HG03378 (cell line): ENCODE results near the gene SGPL1.

Experiments
- ATAC-seq: cut with Tn5 transposase; IDR thresholded peaks from one replicate; pipeline ENCODE4 v1.9.1; 2021; ENCODE audit warnings: mild to moderate bottlenecking, moderate library complexity; ENCODE audit not compliant: unreplicated experiment

Gene SGPL1

DNA sequence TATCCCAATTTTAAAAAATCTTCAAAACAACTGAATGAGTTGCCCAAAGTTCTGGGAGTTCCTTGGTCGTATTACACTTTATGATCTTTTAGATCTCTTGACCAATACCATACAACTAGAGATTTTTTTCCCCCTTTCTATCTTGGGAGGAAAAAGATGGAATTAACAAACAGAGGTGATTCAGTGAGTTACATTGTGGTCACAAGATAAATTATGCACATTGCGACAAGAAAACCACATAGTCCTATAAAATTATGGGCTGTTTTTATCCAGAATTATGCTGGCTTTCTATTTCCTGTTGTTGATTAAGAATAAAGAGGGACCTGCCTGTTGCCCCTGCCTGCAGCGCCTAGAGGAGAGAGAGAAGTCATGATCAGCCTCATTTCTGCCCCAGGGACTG is 8.2 kb upstream of the SGPL1 start:
- ATAC-seq, result no peak

DNA sequence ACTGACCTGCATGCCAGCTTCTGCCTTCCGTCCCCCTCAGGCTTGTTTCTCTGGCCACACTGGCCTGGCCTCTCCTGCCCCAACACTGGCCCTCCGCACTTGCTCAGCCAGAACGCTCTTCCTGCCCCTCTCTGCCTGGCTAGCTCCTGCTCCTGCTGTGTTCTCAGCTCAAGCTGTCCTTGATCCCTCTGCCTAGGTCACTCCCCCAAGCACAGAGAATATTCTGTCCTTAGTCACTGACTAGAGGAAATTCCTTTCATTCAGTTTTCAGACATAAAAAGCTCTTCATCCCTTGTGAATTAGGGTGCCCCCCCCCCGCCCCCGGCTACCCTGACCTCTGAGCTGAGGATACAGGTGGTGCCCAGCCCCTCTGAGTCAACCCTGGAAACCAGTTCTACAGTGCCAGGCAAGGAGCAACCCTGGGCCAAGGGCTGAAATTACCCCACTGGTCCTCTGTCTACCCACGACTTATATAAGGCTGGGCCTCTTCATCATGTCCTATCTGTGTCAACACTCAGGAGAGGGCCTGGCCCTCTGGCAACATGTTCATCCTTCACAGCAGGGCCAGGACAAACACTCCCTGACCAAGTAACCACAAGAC is 6.6 kb upstream of the SGPL1 start:
- ATAC-seq, result no peak

DNA sequence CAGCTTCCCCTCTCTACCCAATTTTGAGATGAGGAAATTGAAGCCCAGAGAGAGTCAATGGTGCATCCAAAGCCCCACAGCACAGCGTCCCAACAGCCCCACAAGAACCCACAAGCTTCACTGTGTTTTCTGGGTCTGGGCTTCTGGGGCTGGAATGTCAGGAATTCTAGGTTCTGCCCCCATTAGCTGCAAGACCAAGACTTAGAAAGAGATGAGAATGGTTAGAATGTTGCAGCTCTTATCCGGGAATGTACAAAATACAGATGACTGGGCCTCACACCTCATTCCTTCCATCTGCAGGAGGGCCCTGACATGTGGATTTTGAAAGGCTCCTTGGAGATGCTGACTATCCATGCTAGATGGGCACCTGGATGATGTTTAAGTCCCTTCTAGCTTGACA is 6.0 kb upstream of the SGPL1 start:
- no peak for ATAC-seq

DNA sequence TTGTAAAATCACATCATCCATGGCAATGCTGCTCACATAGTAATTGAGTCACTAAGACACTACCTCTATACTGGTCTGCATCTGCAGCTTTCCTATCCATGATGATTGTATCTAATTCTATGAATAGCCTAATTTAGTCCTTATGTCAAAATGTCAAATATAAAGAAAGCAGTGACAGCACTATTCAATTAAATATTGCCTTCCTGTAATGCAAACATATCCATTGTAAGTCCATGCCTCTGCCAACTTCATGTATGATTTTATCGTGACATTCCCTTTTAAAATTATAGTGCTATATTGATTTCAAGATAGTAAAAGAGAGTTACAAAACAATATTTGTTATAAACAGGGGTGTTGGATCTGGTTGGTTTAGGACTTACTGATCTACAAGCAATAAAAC is 4.8 kb upstream of the SGPL1 start:
- no peak for ATAC-seq

DNA sequence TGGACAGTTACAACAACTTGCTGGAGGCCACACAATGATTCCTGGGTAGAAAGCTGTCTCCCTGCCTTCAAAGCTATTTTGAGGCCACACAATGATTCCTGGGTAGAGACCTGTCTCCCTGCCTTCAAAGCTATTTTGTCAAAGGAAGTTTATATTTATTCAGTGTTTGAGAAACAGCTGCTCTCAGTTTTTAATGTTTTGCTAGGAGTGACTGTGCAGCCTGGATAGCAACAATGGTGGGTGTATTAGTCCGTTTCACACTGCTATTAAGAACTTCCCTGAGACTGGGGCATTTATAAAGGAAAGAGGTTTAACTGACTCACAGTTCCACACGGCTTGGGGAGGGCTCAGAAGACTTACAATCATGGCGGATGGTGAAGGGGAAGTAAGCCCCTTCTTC is 3.9 kb upstream of the SGPL1 start:
- no peak for ATAC-seq

DNA sequence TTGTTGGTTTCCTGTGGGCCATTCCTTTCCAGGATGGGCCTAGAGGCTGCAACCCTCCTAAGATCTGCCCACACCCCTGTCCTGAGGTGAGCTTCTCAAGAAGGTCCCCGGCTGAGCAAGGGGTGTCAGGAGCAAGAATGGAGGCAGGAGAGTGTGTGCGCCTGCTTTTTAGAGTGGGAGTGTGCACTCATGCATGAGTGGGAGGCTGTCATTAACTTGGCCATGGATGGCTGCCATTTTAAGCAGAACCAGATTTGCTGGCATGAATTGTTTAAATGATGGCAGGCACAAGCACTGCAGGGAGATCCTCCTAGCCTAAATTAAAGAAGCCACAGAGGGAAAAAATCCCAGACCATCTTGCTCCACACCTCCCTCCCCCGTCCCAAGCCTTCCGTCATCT is 2.9 kb upstream of the SGPL1 start:
- no peak for ATAC-seq

DNA sequence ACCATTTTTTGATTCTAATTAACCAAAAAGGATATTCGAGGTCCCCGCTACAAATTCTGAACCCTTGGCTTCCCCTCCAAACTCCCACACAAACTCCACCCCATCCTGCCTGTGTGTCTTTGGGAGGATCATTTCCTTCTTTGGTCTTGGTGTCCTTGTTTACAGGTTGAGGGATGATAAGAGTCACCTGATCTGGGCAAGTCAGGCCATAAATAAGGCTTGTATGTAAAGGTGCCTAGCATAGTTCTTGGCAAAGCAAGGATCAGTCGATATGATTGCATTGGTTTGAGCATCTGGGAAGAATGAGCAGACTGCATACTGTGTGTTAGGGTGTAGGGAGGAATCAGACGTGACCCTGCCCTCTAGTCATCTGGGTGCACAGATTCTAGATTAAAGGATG is 1.6 kb upstream of the SGPL1 start:
- no peak for ATAC-seq

DNA sequence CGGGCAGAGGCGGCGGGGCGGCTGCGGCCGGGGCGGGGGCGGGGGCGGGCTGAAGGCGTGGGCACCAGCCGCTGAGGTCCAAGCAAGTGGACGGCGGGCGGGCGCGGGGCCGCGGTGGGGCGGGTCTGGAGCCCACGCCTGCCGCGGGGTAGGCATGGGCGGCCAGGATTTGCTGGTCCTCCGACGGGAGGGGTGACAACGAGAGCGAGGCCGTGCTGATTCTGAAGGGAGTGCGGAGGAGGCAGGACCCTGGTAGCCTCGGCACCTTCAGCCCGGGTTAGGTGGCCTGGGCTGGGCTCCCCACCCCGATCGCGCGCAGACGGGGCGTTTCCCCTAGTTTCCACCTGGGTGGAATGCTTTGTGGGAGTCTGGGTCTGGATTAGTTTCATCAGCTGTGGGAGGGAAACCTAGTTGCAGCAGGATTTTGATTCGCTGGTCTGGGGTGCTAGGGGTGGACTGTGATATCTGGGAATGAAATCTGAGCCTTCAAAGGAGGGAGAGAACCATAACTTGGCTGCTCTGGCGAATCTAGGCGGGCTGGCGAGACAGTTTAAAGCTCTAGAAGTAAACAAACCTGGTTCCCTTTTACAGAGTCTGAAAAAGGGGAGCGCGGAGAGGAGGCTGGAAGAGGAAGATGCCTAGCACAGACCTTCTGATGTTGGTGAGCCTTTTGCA is 609 bp downstream of the SGPL1 start:
- no peak for ATAC-seq

DNA sequence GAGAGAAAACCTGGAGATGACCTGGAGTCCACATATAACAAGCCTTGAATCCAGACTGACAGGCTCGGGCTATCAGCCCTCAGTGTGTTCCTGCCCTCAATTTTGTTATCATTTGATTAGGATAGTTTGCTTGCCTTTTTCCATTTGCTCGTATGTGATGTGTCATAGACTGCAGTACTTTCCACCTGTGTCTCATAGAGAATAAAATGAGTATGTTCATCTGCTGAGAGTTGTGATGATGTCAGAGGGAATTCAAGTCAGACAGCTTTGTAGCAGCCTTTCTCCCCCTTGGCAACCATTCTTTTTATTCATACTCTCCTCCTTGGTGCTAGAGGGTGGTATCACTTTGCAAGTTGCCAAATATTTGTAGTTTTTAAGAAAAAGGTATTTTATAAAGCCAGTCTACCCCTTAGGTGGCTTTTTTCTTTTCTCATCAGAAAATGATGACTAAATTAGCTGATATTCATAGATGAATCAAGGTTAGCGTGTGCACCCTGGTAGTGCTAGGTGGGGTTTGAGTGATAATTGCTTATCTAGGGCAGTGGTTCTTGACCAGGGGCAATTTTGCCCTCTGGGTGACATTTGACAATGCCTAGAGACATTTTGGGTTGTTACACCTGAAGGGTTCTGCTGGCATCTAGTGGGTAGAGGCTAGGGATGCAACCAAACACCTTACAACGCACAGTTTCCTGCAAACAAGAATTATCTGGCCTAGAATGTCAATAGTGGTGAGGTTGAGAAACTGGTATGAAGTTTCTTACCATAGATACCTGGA is 5.4 kb downstream of the SGPL1 start:
- no peak for ATAC-seq

DNA sequence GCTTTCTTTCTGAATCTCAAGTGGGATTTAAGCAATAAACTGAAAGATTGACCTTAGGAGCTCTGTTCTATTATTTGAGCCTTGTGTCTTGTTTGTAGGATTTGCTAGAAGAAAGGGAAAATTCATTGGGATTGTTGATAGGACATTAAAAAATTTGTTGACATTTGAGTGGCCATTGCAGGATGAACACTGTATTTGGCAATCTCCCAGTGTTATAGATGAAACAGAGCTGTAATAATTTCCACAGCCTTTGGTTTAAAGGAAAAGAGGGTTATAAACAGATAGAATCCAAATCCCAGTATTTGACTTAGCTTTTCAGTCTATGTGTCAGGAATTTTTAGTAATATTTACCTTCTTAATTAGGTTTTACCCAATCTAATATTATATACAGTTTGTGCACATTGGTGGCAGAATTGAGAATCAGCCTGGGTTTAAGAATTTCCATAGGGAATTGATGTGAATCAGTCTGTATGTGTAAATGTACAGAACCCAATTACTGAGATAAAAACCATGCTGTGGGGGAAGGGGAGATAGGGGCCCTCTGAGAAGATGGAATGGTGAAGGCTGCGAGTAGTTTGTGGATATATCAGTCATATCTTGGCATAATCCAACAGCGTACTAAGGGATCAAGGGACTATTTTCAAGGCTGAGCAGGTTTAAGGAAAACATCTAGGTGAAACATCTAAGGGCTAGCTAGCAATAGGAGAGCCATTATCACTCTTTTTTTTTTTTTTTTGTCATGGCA is 6.5 kb downstream of the SGPL1 start:
- ATAC-seq, result no peak

DNA sequence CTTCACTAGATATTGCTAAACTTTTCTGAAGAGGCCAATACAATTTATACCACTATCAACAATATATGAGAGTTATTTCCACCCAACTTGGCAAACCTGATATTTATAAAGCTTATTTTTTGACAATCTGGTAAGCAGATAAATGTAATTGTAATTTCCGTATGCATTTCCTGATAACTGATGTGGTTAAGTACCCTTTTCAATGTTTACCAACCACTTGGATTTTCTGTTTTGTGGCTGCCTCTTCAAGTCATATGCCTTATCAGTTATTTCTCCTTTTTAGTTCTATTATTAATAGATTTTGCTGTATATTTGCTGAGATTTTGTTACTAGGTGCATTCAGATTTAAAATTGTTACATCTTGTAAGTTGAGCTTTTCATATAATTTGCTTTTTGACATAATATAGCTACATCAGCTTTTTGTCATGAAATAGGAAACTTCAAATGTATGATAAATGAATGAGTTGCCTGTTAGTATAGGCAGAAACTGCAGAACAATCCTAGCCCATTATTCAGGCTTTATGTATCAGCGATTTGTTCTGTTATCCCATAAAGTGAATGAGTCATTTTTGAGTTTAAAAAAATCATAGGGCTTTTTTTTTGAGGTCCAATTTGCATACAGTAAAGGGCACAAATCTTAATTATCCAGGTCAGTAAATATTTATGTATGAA is 11.5 kb downstream of the SGPL1 start:
- no peak for ATAC-seq

DNA sequence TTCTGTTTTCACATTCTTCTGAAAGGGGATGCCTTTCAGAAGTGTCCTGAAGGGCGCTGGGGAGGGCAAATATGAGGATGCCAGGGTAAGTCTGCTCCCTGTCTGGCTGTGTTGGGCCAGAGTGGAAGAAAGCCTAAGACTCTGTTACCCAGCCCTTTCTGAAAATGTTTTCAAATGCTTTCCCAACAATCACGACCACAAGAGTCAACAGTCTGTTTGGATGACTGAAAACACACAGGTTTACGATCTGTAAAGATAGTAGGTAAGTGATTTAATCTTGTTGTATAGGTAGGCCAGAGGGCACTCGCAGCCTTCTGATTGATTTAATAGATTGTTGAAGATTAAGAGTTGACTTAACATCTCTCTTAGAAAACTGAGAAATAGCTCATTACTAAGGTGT is 13.2 kb downstream of the SGPL1 start:
- no peak for ATAC-seq

DNA sequence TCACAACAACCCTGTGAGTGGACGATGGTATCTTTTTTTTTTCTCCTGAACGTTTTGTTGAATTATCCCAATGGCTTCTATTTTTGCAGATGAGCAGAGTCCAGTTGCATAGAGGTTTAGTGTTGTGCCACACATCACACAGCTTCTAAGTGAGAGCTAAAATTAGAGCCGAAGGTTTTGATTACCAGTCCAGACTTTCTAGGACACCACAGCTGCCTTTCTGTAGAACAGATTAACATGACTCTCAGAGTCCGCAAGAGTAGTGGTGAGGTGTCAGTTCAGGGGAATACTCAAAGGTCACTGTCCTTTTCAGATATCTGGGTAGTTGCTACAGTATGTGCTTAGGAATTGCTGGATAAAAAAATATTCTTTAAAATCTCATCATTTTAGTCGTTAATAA is 13.8 kb downstream of the SGPL1 start:
- ATAC-seq, result no peak

DNA sequence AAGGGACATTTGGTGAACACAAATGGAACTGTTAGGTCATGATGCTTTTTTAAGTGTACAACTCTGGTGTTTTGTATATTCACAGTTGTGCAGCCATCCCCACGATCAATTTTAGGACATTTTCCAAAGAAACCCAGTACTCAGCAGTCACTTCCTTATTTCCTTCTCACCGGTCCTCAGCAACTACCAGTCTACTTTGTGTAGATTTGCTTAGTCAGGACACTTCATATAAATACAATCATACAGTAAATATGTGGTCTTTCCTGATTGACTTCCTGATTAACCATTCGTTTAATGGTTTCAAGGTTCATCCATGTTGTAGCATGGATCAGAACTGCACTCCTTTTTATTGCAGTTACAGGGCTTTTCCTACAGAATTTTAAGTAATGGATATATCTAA is 14.4 kb downstream of the SGPL1 start:
- no peak for ATAC-seq

DNA sequence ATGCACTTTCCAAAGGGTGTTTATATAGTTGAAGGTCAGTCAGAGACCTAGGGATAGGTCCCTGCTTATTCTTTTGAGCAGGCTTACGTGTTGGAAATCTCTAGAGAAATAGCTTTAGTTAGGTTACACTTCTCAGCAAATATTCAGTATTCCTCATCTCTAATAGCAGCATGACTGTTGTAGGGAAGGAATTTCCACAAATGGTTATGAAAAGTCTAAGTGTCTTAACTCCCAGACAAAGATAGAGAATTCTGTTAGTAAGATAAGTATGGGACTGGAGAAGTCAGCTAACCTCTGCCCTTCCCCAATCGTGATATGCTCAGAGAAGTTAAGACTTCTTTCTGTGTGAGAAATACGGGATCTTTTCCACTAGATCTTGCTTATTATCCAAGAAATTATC is 16.5 kb downstream of the SGPL1 start:
- no peak for ATAC-seq

DNA sequence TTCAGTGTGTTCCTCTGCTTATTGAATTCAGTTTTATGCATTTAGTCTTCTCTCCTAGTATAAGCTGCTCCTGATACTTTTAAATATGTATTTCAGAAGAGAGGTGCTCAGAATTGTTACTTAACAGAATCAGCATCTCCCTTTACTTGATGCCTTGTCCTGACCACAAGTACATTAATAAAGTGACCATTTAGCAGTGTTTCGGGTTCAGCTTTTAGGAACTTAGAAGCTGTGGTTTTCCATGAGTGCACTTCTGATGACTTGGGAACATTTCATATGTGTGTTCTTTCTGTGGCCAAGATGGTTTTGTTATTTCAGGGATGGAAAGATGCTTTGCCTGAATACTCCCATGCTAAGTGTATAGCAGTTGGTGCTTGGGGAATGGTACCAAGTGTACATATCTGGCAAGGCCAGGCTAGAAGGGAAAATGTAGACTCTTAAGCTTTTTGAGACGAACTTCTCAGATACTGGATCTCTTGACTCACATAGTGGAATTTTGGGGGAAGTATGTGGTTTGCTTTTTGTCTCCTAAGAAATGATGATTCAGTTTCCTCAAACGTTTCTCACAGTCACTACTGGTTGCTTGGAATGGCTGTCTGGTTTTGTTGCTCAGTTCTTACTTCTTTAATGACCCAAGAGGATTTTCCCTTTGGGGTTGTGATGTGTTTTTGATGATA is 17.2 kb downstream of the SGPL1 start:
- no peak for ATAC-seq

DNA sequence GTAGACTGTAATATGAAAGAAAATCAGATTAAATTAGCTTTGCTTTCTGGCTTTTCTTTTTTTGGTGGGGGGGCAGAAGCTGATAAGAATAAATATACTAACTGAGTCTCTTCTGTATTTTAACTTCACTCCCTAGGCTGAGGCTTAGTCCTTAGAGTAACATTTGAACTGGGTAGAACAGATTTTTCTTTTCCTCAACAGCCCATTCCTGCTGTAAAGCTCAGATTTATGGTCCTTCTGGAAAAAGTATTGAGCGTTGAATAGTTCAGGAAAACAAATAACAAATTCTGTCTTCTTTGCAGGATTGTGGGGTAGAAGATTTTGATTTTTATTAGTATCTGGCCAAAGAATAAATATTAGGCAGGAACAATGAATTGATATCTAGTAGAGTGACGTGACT is 17.9 kb downstream of the SGPL1 start:
- ATAC-seq, result no peak

DNA sequence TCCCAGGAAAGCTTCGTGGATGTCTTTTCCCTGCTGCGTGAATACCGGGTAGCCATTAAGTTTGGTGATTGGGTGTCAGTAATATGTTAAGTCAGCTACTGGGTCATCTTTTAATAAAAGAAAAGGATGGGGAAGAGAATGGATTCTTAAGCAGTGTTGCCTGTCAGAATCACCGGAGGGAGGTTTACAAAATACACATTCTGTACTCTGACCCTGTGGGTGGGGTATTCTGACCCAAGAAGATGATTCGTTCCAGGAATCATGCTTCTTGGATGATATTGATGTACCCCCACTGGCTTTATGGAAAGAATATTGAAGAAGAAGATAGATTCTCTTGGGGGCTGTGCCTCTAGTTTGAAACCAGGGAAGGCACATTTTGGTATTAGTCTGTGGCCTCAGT is 18.3 kb downstream of the SGPL1 start:
- no peak for ATAC-seq

DNA sequence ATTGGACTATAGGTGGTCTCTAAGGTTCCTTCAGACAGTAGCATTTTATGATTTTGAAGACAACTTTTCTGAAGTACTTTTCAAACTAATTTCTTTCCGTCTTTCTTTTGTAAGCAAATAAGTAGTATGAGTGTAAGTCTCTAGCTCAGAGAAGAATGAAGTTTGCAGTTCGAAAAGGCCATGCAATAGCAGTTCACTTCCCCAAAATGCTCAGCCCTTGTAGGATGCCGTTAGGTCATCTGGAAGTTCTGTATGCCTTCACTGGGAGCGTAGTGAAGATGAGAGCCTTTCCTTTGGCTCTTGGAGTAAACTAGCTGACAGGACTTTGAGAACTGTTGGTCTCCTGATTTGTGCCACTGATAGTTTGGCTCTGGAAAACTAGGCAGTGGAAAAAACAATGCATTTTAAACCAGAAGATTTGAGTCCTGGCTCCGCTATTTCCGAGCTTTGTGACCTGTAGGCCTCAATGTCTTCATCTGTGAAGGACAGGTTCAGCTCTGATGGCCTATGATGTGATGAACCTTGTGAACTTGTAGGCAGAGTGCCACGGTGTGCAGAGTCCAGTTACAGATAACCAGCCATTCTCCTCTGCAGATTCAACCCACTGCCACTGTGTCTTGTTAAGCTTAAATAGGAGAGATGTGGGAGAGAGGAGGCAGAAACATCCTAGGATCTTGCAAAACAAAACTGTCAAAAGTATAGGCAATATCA is 18.8 kb downstream of the SGPL1 start:
- ATAC-seq, result no peak

DNA sequence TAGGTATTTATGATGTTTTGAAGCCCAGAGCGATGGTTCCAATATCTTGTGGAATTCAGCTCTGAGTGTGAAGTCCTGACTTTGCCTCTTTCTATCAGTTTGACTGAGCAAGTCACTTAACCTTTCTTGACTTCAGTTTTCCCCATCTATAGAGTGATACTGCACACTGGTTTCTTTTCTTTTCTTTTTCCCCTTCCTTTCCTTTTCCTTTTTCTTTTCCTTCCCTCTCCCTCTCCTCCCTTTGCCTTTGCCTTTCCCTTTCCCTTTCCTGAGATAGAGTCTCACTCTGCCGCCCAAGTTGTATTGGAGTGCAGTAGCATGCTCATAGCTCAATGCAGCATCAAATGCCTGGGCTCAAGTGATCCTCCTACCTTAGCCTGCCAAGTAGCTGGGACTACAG is 20.6 kb downstream of the SGPL1 start:
- ATAC-seq, result no peak
